Measurements from ENCODE around the gene ARIH2. TPM values are rescaled to one million over a fixed set of nuclear protein-coding genes. Genes with fewer than 3 reads are reported as not detected.

ARIH2 gene
- total RNA-seq, 1 experiment from 2014 or later, result 122 TPM

- no CpG with 5 or more reads among the region's 16 CpGs for WGBS (ENCODE audit: extremely low coverage, insufficient read length, low lambda C conversion rate)
- no peak overlapping the region for H2BK12ac ChIP-seq (ENCODE audit: insufficient read length, low read depth, low read length)
- H3K4me1 Mint-ChIP-seq, result peaks cover 22 to 23% of the 10 kb centered on the region in 2 experiments
- H4K8ac ChIP-seq (replicated peaks; ENCODE audit: insufficient read length, low read depth, low read length), result no peak overlapping the region
- H4K20me1 ChIP-seq (ENCODE audit: control insufficient read depth, insufficient read depth, insufficient read length), result no peaks in the 10 kb centered on the region
- no peak overlapping the region for H3K4me3 Mint-ChIP-seq
- H2BK20ac ChIP-seq (ENCODE audit: low read depth, low read length, poor library complexity, severe bottlenecking), result no peak overlapping the region
- no peak overlapping the region for H3K23ac ChIP-seq (ENCODE audit: insufficient read length, low read depth, low read length)
- no peak overlapping the region for H3K9ac ChIP-seq (ENCODE audit: extremely low read depth, insufficient read length, low read length)
- no peak overlapping the region for H4K5ac ChIP-seq (ENCODE audit: insufficient read length, low read depth, low read length)
- peaks cover 10% of the 10 kb centered on the region; the same call in 1 of the 2 replicates for H3K79me2 ChIP-seq (ENCODE audit: insufficient read depth, low read length)
- no peaks in the 10 kb centered on the region; a peak in 1 of 5 replicates for H3K9me3 Mint-ChIP-seq
- H3K4ac ChIP-seq (ENCODE audit: low read depth, low read length), result no peak overlapping the region
- no peak overlapping the region for H2AK5ac ChIP-seq (ENCODE audit: insufficient read length, low read length)
- H2BK5ac ChIP-seq (ENCODE audit: insufficient read length, low read length), result no peak overlapping the region
- H3T11ph ChIP-seq (ENCODE audit: low read length), result no peak overlapping the region
- no peak overlapping the region for H2BK15ac ChIP-seq (ENCODE audit: low read depth, low read length)
- no peak overlapping the region for H2BK120ac ChIP-seq (ENCODE audit: low read depth, low read length, poor library complexity, severe bottlenecking)
- no peak overlapping the region for H3K4me2 ChIP-seq (ENCODE audit: insufficient read depth, insufficient read length, low read length)
- H3K14ac ChIP-seq (ENCODE audit: insufficient read depth, low read length), result no peak overlapping the region
- H3K27ac ChIP-seq (ENCODE audit: insufficient read length, low read depth, low read length), result no peak overlapping the region
- no peak overlapping the region for H4K91ac ChIP-seq (ENCODE audit: insufficient read length, low read depth, low read length)
- peaks cover 0 to 21% (median 15%) of the 10 kb centered on the region in 3 experiments; a peak in 6 of 7 replicates for H3K36me3 Mint-ChIP-seq (ENCODE audit: insufficient read depth in 1 of 3, low read depth in 3 of 3)
- no peaks in the 10 kb centered on the region for H3K9me3 ChIP-seq (ENCODE audit: control insufficient read depth, low read depth, low read length)
- no peaks in the 10 kb centered on the region; the same call in 1 of the 2 replicates for H3K27me3 Mint-ChIP-seq (ENCODE audit: low read depth)
- no peaks in the 10 kb centered on the region for H3K27me3 ChIP-seq (ENCODE audit: insufficient read depth, low read length)
- peaks cover 13% of the 10 kb centered on the region for H3K23me2 ChIP-seq (ENCODE audit: insufficient read length, low read depth, low read length, poor library complexity, severe bottlenecking)
- no peak overlapping the region for H3K18ac ChIP-seq (ENCODE audit: insufficient read length, low read depth, low read length)
- no peak overlapping the region for H2AFZ ChIP-seq (ENCODE audit: low read length)
- no peaks in the 10 kb centered on the region; the same call in 1 of the 2 replicates for H3K4me1 ChIP-seq (ENCODE audit: insufficient read depth, low read length)
- DNase-seq, result no peak
- H3K56ac ChIP-seq (ENCODE audit: insufficient read length, low read depth, low read length), result no peak overlapping the region
- no peaks in the 10 kb centered on the region for H3K79me1 ChIP-seq (ENCODE audit: insufficient read depth, low read depth, low read length, poor library complexity, severe bottlenecking)
- TF ChIP-seq CTCF (conservative IDR thresholded peaks at IDR 0.05), result no peak
- no peak overlapping the region for H3K27ac Mint-ChIP-seq
Measured at GRCh38 chr3:49004352-49005302, 86.0 kb downstream of the ARIH2 start.
